Pancreas (tissue), 10 donors: ENCODE results near the gene GADD45A. TPM values are rescaled to one million over a fixed set of nuclear protein-coding genes. Genes with fewer than 3 reads are reported as not detected.

ENCODE experiments used
- ATAC-seq, 4 donors: fragments of 200-7000 bp; cut with Tn5 transposase; one replicate each; pipeline versions ENCODE4 v1.8.0 to v1.9.1; 2020; ENCODE audit warnings: mild to moderate bottlenecking in 4 of 4, moderate library complexity in 4 of 4
- DNase-seq, 6 donors: peaks; one replicate each; pipeline ENCODE4 v3.0.0-alpha.2; 2020
- FAIRE-seq: peaks from 2 replicates; lab custom pipeline; 2012; peaks lifted over from hg19 to GRCh38; lab: Jason Lieb, UNC
- H3K27ac ChIP-seq, 4 donors: fragments of 200-600 bp; sonication (generic); 1 replicate in 3 of 4; 2 replicates in 1 of 4; pipeline versions ENCODE4 v1.5.0 to v1.8.0; 2020
- H3K27me3 ChIP-seq, 4 donors: fragments of 200-600 bp; one replicate each; pipeline ENCODE4 v1.8.0; 2021
- H3K36me3 ChIP-seq, 3 donors: fragments of 200-600 bp; sonication (generic) in 1 of 3; one replicate each; pipeline versions ENCODE4 v1.5.0 to v1.8.0; 2020 to 2021
- H3K4me1 ChIP-seq, 3 donors: fragments of 200-600 bp; one replicate each; pipeline ENCODE4 v1.8.0; 2021
- H3K4me3 ChIP-seq, 4 donors: fragments of 200-600 bp; sonication (generic) in 2 of 4; one replicate each; pipeline versions ENCODE4 v1.5.0 to v1.8.0; 2020 to 2021
- H3K9me3 ChIP-seq, 4 donors: fragments of 200-600 bp; one replicate each; pipeline ENCODE4 v1.8.0; 2021
- CTCF ChIP-seq, 4 donors: fragments of 200-600 bp; sonication (generic) in 3 of 4; IDR thresholded peaks; one replicate each; pipeline versions ENCODE4 v1.5.0 to v1.8.0; 2021; ENCODE audit warnings: antibody characterized with exemption in 4 of 4
- WGBS, 2 donors: extraction: QIAGEN DNeasy Blood & Tissue Kit; methylation state at CpG; one replicate each; pipeline ENCODE4 v1.1.7; 2013; 5-methylcytosine and 5-hydroxymethylcytosine counted together
- intact Hi-C, 3 donors: fragments of 100-400 bp; cut with DNase I; formaldehyde crosslinking; loops; one replicate each; pipeline versions ENCODE4 v1.11.1 to v1.14.2; 2022
- polyA plus RNA-seq, 2 donors: library from polyadenylated mRNA; stranded (reverse); fragments of 200-250 nt; gene quantifications; one replicate each; pipeline ENCODE4 v1.2.3, GENCODE V29; 2013
- total RNA-seq, 6 donors: library from RNA; stranded (reverse); fragmentation: NEBNext Ultra II Directional in 4 of 6; extraction: Animal tissue kit (Norgen Biotek cat#: 25700) in 4 of 6; gene quantifications; one replicate each; pipeline versions ENCODE4 v1.2.1 to v1.2.4, GENCODE V29; 2021 to 2023
- donor health status: healthy with polysubstance abuse.
- donor health status: DM: no; HTN: no; CAD: no; lungs with moderate emphysema.
- donor health status: DM: no; HTN: no; CAD: no.
- donor health status: control.
- donor health status: control.
- donor health status: Bipolar disorder and iron deficiency.
- donor health status: DM: yes; HTN: yes; CAD: no.
- donor health status: DM: no; HTN: no; CAD: no.
- donor health status: DM: no; HTN: no; CAD: no.
- donor health status: DM: yes; HTN: yes; CAD: no.

Gene GADD45A
- total RNA-seq, result 10 to 100 TPM in 5 of 6 donors, 1 to 10 TPM in 1; 7.9 to 16.9 (median 12.7) TPM
- 10 to 100 TPM; 16.1 to 17.3 TPM for polyA plus RNA-seq

- whole genome bisulfite sequencing, 2 donors, result 0% methylated on average over 22 to 39 of the region's 39 CpGs
- peak; percentile 85 to 90 (median 88) for ATAC-seq
- H3K36me3 ChIP-seq, result peaks cover 0 to 13% (median 0%) of the 10 kb centered on the region in 3 donors
- peak; percentile 98 to 100 (median 99) for DNase-seq
- no peaks in the 10 kb centered on the region for H3K9me3 ChIP-seq
- TF ChIP-seq CTCF (IDR thresholded peaks at IDR 0.05), result no peak
- no peaks in the 10 kb centered on the region for H3K27me3 ChIP-seq
- intact Hi-C loops, result loop anchor here in 1 of 3 donors (10.0 kb wide), 1 partner anchor 110 kb away; no protein-coding TSS in a partner anchor
- peaks cover 14 to 31% (median 18%) of the 10 kb centered on the region in 3 donors for H3K4me1 ChIP-seq
- H3K4me3 ChIP-seq, result peak within 1 kb of the TSS; percentile 71 to 91 (median 86)
- peak within 1 kb of the TSS; percentile 90 to 94 (median 94) for H3K27ac ChIP-seq
- peak; percentile 85 for FAIRE-seq
These were observed at the start of gene GADD45A for GRCh38 chr1:67685067-67685557. TSS of gene GADD45A (plus strand) at chr1:67685201. CDS start at chr1:67685495, 294 bp downstream.

GRCh38 chr1:67636146-67636545 lies 48.9 kb upstream of the GADD45A start:
- ATAC-seq (no peak), FAIRE-seq (peak; percentile 45), DNase-seq (no peak)
- Histone ChIP-seq H3K27ac (no peak overlapping the region), H3K9me3 (no peaks in the 10 kb centered on the region), H3K4me1 (peaks cover 23 to 35% (median 28%) of the 10 kb centered on the region in 3 donors), H3K4me3 (no peak overlapping the region), H3K36me3 (no peaks in the 10 kb centered on the region), H3K27me3 (no peaks in the 10 kb centered on the region)
- intact Hi-C loops, result no loop called here
- TF ChIP-seq CTCF (IDR thresholded peaks at IDR 0.05), result no peak

GRCh38 chr1:67639361-67639760 lies 45.6 kb upstream of the GADD45A start:
- TF ChIP-seq CTCF (IDR thresholded peaks at IDR 0.05), result no peak
- Histone ChIP-seq H3K4me3 (no peak overlapping the region), H3K4me1 (peaks cover 0 to 10% (median 9%) of the 10 kb centered on the region in 3 donors), H3K27me3 (no peaks in the 10 kb centered on the region), H3K9me3 (no peaks in the 10 kb centered on the region), H3K27ac (no peak overlapping the region), H3K36me3 (no peaks in the 10 kb centered on the region)
- no peak for DNase-seq
- no peak for ATAC-seq
- no peak for FAIRE-seq
- intact Hi-C loops, result no loop called here
- WGBS, 2 donors, result 88 to 92% methylated on average over 6 of the region's 6 CpGs

- no peak overlapping the region for H3K27ac ChIP-seq
- no peak for DNase-seq
- intact Hi-C loops, result no loop called here
These were observed 42.4 kb upstream of the GADD45A start for GRCh38 chr1:67642629-67643028.

More at GRCh38 chr1:67642629-67643028, 42.4 kb upstream of the GADD45A start:
- FAIRE-seq, result no peak
- Histone ChIP-seq H3K27me3 (no peaks in the 10 kb centered on the region), H3K4me3 (no peak overlapping the region), H3K4me1 (peaks cover 21 to 26% (median 24%) of the 10 kb centered on the region in 3 donors), H3K9me3 (no peaks in the 10 kb centered on the region), H3K36me3 (no peaks in the 10 kb centered on the region)
- ATAC-seq, result no peak
- WGBS, 2 donors, result 92 to 93% methylated on average over 9 of the region's 9 CpGs
- TF ChIP-seq CTCF (IDR thresholded peaks at IDR 0.05), result no peak
